Liver (tissue), 9 donors: ENCODE measurements around the gene CNPY3. TPM values are rescaled to one million over a fixed set of nuclear protein-coding genes. Genes with fewer than 3 reads are reported as not detected.
"Not testable (repeated sequence)": the region's sequence is repeated elsewhere in the genome, so short reads cannot be mapped to it uniquely, and the experiment has no call there.

ENCODE experiments used
- DNase-seq: peaks from one replicate; pipeline ENCODE4 v3.0.0-alpha.2; 2017; ENCODE audit warnings: low spot score
- H3K27ac ChIP-seq, 2 donors: one replicate each; pipeline ENCODE4 v1.7.0; 2013; ENCODE audit warnings: inconsistent platforms in 2 of 2, low read length in 2 of 2, control low read depth in 1 of 2, low read depth in 1 of 2, mild to moderate bottlenecking in 1 of 2
- H3K27me3 ChIP-seq, 4 donors: one replicate each; pipeline versions ENCODE4 v1.6.1 to v1.7.0; 2013; ENCODE audit warnings: low read length in 3 of 4, inconsistent platforms in 1 of 4, mild to moderate bottlenecking in 1 of 4, moderate library complexity in 1 of 4; ENCODE audit not compliant: control insufficient read depth in 4 of 4, insufficient read depth in 4 of 4
- H3K36me3 ChIP-seq, 4 donors: one replicate each; pipeline versions ENCODE4 v1.6.1 to v1.7.0; 2013; ENCODE audit warnings: low read length in 3 of 4, mild to moderate bottlenecking in 3 of 4, low read depth in 1 of 4, moderate library complexity in 1 of 4; ENCODE audit not compliant: control insufficient read depth in 4 of 4, insufficient read depth in 3 of 4
- H3K4me1 ChIP-seq, 4 donors: one replicate each; pipeline versions ENCODE4 v1.6.1 to v1.7.0; 2013; ENCODE audit warnings: low read length in 3 of 4, mild to moderate bottlenecking in 3 of 4, moderate library complexity in 1 of 4; ENCODE audit not compliant: control insufficient read depth in 4 of 4, insufficient read depth in 4 of 4
- H3K4me3 ChIP-seq, 3 donors: one replicate each; pipeline versions ENCODE4 v1.6.1 to v1.7.0; 2013; ENCODE audit warnings: low read length in 3 of 3, control low read depth in 1 of 3, low read depth in 1 of 3, mild to moderate bottlenecking in 1 of 3
- H3K9ac ChIP-seq, 2 donors: one replicate each; pipeline ENCODE4 v1.7.0; 2013; ENCODE audit warnings: low read length in 2 of 2, mild to moderate bottlenecking in 2 of 2, moderate library complexity in 2 of 2, control low read depth in 1 of 2, low read depth in 1 of 2
- H3K9me3 ChIP-seq, 4 donors: one replicate each; pipeline versions ENCODE4 v1.6.1 to v1.7.0; 2013; ENCODE audit warnings: low read length in 3 of 4; ENCODE audit not compliant: control insufficient read depth in 4 of 4
- FOXA1 ChIP-seq: IDR thresholded peaks from 2 replicates; pipeline ENCODE4 v1.6.1; 2016; ENCODE audit warnings: antibody characterized with exemption
- FOXA2 ChIP-seq: IDR thresholded peaks from 2 replicates; pipeline ENCODE4 v1.6.1; 2016; ENCODE audit warnings: antibody characterized with exemption
- GABPA ChIP-seq, 2 donors: IDR thresholded peaks in 1 of 2; conservative IDR thresholded peaks in 1 of 2; 2 replicates each; pipeline ENCODE4 v1.6.1; 2016; ENCODE audit warnings: antibody characterized with exemption in 2 of 2, mild to moderate bottlenecking in 1 of 2, moderate library complexity in 1 of 2
- HNF4G ChIP-seq: IDR thresholded peaks from 2 replicates; pipeline ENCODE4 v1.6.1; 2016; ENCODE audit warnings: antibody characterized with exemption
- JUND ChIP-seq, 2 donors: IDR thresholded peaks; 2 replicates each; pipeline ENCODE4 v1.6.1; 2016; ENCODE audit warnings: antibody characterized with exemption in 2 of 2
- NR2F2 ChIP-seq: IDR thresholded peaks from 2 replicates; pipeline ENCODE4 v1.6.1; 2016; ENCODE audit warnings: antibody characterized with exemption
- RXRA ChIP-seq, 2 donors: IDR thresholded peaks; 2 replicates each; pipeline ENCODE4 v1.6.1; 2017 to 2018; ENCODE audit warnings: antibody characterized with exemption in 2 of 2, mild to moderate bottlenecking in 1 of 2
- SP1 ChIP-seq: IDR thresholded peaks from 2 replicates; pipeline ENCODE4 v1.6.1; 2018; ENCODE audit warnings: antibody characterized with exemption, mild to moderate bottlenecking
- TAF1 ChIP-seq: conservative IDR thresholded peaks from 2 replicates; pipeline ENCODE4 v1.6.1; 2016; ENCODE audit warnings: antibody characterized with exemption, mild to moderate bottlenecking
- YY1 ChIP-seq: IDR thresholded peaks from 2 replicates; pipeline ENCODE4 v1.6.1; 2016; ENCODE audit warnings: antibody characterized with exemption, mild to moderate bottlenecking
- WGBS: extraction: QIAGEN DNeasy Blood & Tissue Kit; methylation state at CpG from one replicate; pipeline ENCODE4 v1.1.7; 2013; 5-methylcytosine and 5-hydroxymethylcytosine counted together
- polyA plus RNA-seq, 2 donors: library from polyadenylated mRNA; stranded (reverse) in 1 of 2; unstranded in 1 of 2; fragments of 200-250 nt in 1 of 2; fragments of >200 nt in 1 of 2; fragmentation: Nextera tagmentation in 1 of 2; extraction: Ambion mirVana in 1 of 2; gene quantifications; one replicate each; pipeline versions ENCODE4 v1.2.1 to v1.2.3, GENCODE V29; 2013 to 2015
- total RNA-seq, 2 donors: library from RNA; depleted of rRNA; stranded (reverse); fragments of >200 nt; gene quantifications; one replicate each; pipeline ENCODE4 v1.2.3, GENCODE V29; 2014
- TF ChIP-seq, protein P1 (sequence below): IDR thresholded peaks from 2 replicates; pipeline ENCODE4 v1.6.1; 2016; ENCODE audit warnings: antibody characterized with exemption
- TF ChIP-seq, protein P2 (sequence below): fragments of 150-350 bp; IDR thresholded peaks from 2 replicates; pipeline ENCODE4 v1.5.1; 2017; ENCODE audit warnings: improper control_type of control experiment, low read depth, low read length; ENCODE audit not compliant: missing input control
- TF ChIP-seq, protein P3 (sequence below): IDR thresholded peaks from 2 replicates; pipeline ENCODE4 v1.6.1; 2016; ENCODE audit warnings: antibody characterized with exemption, mild to moderate bottlenecking
- donor health status: healthy.
- donor health status: healthy.
- donor health status: healthy.
- donor health status: healthy.
- donor health status: healthy.

CNPY3 gene
- total and polyA plus RNA-seq, 4 donors: 17.2 to 41.0 (median 27.2) TPM

- Histone ChIP-seq H3K36me3 (peaks cover 0 to 6% (median 0%) of the 10 kb centered on the region in 4 donors), H3K9me3 (no peaks in the 10 kb centered on the region), H3K4me1 (no peaks in the 10 kb centered on the region), H3K9ac (no peak overlapping the region), H3K4me3 (no peak overlapping the region), H3K27ac (no peak overlapping the region), H3K27me3 (no peaks in the 10 kb centered on the region)
- no peak for DNase-seq
- TF ChIP-seq HNF4G: no peak
- TF ChIP-seq YY1: no peak
Measured at GRCh38 chr6:42947950-42948349, 18.7 kb downstream of the CNPY3 start.

DNA sequence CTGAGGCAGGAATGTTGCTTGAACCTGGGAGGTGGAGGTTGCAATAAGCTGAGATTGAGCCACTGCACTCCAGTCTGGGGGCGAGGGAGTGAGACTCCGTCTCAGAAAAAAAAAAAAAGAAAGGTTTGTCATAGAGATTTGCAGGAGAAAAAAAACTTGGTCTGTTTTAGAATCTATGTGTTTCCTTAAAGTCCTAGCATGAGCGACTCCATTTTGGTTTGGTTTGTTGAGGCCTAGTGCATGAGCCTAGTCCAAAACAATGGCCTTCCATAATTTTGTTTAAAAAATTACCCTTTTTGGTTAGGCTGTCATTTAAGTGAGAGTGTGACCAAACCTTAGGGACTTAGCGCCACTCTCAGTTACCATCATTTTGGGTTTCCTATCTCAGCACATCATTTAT, 23.1 kb downstream of the CNPY3 start:
- Histone ChIP-seq H3K36me3 (no peaks in the 10 kb centered on the region), H3K9me3 (no peaks in the 10 kb centered on the region), H3K27ac (no peak overlapping the region), H3K4me1 (no peaks in the 10 kb centered on the region), H3K4me3 (no peak overlapping the region), H3K27me3 (no peaks in the 10 kb centered on the region), H3K9ac (no peak overlapping the region)
- no peak for DNase-seq
- TF ChIP-seq TAF1 (no peak), FOXA1 (no peak)
- WGBS: 94% methylated on average over 4 of the region's 4 CpGs

- not testable (repeated sequence) for H3K4me1 ChIP-seq, H3K9me3 ChIP-seq, H3K4me3 ChIP-seq, H3K27me3 ChIP-seq, DNase-seq, H3K27ac ChIP-seq, H3K36me3 ChIP-seq, H3K9ac ChIP-seq
- 92% methylated on average over 4 of the region's 4 CpGs for WGBS
Measured at GRCh38 chr6:42954405-42954804, 25.1 kb downstream of the CNPY3 start.

GRCh38 chr6:42958125-42958524, 28.8 kb downstream of the CNPY3 start:
- 92% methylated on average over 8 of the region's 8 CpGs for WGBS
- H3K9ac ChIP-seq: no peak overlapping the region
- no peak overlapping the region for H3K4me3 ChIP-seq
- TF ChIP-seq, protein P1, sequence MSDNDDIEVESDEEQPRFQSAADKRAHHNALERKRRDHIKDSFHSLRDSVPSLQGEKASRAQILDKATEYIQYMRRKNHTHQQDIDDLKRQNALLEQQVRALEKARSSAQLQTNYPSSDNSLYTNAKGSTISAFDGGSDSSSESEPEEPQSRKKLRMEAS: no peak
- no peak for TF ChIP-seq RXRA (IDR thresholded peaks at IDR 0.05)
- TF ChIP-seq GABPA (IDR thresholded peaks at IDR 0.05 in 1 of 2, conservative IDR thresholded peaks at IDR 0.05 in 1 of 2): no peak
- TF ChIP-seq NR2F2: no peak
- no peak for TF ChIP-seq SP1
- no peak for TF ChIP-seq FOXA1
- TF ChIP-seq, protein P2, sequence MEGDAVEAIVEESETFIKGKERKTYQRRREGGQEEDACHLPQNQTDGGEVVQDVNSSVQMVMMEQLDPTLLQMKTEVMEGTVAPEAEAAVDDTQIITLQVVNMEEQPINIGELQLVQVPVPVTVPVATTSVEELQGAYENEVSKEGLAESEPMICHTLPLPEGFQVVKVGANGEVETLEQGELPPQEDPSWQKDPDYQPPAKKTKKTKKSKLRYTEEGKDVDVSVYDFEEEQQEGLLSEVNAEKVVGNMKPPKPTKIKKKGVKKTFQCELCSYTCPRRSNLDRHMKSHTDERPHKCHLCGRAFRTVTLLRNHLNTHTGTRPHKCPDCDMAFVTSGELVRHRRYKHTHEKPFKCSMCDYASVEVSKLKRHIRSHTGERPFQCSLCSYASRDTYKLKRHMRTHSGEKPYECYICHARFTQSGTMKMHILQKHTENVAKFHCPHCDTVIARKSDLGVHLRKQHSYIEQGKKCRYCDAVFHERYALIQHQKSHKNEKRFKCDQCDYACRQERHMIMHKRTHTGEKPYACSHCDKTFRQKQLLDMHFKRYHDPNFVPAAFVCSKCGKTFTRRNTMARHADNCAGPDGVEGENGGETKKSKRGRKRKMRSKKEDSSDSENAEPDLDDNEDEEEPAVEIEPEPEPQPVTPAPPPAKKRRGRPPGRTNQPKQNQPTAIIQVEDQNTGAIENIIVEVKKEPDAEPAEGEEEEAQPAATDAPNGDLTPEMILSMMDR: no peak
- no peak for TF ChIP-seq HNF4G
- TF ChIP-seq JUND (IDR thresholded peaks at IDR 0.05): no peak
- no peak for TF ChIP-seq FOXA2
- TF ChIP-seq, protein P3, sequence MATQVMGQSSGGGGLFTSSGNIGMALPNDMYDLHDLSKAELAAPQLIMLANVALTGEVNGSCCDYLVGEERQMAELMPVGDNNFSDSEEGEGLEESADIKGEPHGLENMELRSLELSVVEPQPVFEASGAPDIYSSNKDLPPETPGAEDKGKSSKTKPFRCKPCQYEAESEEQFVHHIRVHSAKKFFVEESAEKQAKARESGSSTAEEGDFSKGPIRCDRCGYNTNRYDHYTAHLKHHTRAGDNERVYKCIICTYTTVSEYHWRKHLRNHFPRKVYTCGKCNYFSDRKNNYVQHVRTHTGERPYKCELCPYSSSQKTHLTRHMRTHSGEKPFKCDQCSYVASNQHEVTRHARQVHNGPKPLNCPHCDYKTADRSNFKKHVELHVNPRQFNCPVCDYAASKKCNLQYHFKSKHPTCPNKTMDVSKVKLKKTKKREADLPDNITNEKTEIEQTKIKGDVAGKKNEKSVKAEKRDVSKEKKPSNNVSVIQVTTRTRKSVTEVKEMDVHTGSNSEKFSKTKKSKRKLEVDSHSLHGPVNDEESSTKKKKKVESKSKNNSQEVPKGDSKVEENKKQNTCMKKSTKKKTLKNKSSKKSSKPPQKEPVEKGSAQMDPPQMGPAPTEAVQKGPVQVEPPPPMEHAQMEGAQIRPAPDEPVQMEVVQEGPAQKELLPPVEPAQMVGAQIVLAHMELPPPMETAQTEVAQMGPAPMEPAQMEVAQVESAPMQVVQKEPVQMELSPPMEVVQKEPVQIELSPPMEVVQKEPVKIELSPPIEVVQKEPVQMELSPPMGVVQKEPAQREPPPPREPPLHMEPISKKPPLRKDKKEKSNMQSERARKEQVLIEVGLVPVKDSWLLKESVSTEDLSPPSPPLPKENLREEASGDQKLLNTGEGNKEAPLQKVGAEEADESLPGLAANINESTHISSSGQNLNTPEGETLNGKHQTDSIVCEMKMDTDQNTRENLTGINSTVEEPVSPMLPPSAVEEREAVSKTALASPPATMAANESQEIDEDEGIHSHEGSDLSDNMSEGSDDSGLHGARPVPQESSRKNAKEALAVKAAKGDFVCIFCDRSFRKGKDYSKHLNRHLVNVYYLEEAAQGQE: no peak
- TF ChIP-seq YY1: no peak
- H3K9me3 ChIP-seq: no peaks in the 10 kb centered on the region
- H3K36me3 ChIP-seq: peaks cover 0 to 5% (median 3%) of the 10 kb centered on the region in 4 donors
- H3K4me1 ChIP-seq: peaks cover 3 to 32% (median 25%) of the 10 kb centered on the region in 4 donors
- no peak overlapping the region for H3K27ac ChIP-seq
- no peaks in the 10 kb centered on the region for H3K27me3 ChIP-seq
- DNase-seq: no peak
